Testis (tissue), 2 donors: ENCODE data around the gene OPA3.

ENCODE experiments used
- POLR2A ChIP-seq: fragments of 450-650 bp; IDR thresholded peaks from one replicate; pipeline ENCODE4 v1.6.1; 2017; ENCODE audit warnings: antibody characterized with exemption, mild to moderate bottlenecking, moderate library complexity
- TF ChIP-seq, protein P1 (sequence below), 3 experiments: fragments of 450-650 bp in 2 of 3; fragments of 200-600 bp in 1 of 3; sonication (generic) in 1 of 3; IDR thresholded peaks; one replicate each; pipeline ENCODE4 v1.5.1; 2016 to 2019; ENCODE audit warnings: antibody characterized with exemption in 3 of 3, mild to moderate bottlenecking in 2 of 3, moderate library complexity in 1 of 3

- TF ChIP-seq, protein P1, sequence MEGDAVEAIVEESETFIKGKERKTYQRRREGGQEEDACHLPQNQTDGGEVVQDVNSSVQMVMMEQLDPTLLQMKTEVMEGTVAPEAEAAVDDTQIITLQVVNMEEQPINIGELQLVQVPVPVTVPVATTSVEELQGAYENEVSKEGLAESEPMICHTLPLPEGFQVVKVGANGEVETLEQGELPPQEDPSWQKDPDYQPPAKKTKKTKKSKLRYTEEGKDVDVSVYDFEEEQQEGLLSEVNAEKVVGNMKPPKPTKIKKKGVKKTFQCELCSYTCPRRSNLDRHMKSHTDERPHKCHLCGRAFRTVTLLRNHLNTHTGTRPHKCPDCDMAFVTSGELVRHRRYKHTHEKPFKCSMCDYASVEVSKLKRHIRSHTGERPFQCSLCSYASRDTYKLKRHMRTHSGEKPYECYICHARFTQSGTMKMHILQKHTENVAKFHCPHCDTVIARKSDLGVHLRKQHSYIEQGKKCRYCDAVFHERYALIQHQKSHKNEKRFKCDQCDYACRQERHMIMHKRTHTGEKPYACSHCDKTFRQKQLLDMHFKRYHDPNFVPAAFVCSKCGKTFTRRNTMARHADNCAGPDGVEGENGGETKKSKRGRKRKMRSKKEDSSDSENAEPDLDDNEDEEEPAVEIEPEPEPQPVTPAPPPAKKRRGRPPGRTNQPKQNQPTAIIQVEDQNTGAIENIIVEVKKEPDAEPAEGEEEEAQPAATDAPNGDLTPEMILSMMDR (IDR thresholded peaks at IDR 0.05): no peak
- no peak for TF ChIP-seq POLR2A
These were observed 62.3 kb downstream of the OPA3 start for GRCh38 chr19:45522010-45522941.
